ENCODE results near the gene ZSWIM3.

- TF ChIP-seq POLR2A (IDR thresholded peaks at IDR 0.05) = no peak
- TF ChIP-seq CTCF (IDR thresholded peaks at IDR 0.05) = no peak
Measured at GRCh38 chr20:45926731-45927070, 69.3 kb downstream of the ZSWIM3 start.
